ENCODE data around the gene FKBP5. TPM values are rescaled to one million over a fixed set of nuclear protein-coding genes. Genes with fewer than 3 reads are reported as not detected.
"Not testable (repeated sequence)": the region's sequence is repeated elsewhere in the genome, so short reads cannot be mapped to it uniquely, and the experiment has no call there.

FKBP5 gene
- total RNA-seq, 1 donor from 2014 or later = 112 TPM

DNA sequence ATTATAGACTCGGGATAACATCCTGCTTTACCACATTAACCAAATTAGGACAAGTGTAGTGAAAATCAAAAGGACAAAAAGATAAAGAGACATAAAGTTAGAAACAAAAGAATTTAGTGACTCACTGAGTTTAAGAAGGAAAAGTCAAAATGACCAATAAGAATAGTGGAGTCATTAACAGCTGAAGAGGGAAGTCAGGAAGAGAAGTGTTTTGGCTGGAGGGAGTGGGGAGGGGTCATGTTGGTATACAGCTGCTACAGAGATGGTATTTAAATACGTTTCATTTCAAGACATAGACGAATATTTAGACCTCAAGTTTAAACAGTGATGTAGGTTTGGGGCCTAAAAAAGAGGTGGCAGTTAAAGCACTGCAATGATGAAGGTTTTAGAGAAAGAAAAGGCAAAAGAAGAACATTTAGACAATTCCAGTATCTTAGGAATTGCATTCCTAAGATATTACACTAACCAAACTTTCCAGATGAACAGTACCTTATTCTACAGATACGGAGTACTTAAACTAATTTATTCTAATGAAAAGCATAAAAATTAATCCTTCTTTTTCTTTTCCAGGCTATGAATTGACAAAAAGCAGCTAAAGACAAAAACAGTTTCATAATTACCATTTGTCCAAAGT lies 10.6 kb downstream of the FKBP5 start:
- Histone ChIP-seq H3K9me3 (no peaks in the 10 kb centered on the region), H3K27ac (no peak overlapping the region), H3K36me3 (peaks cover 20 to 45% of the 10 kb centered on the region in 2 donors), H3K27me3 (no peaks in the 10 kb centered on the region), H3K4me1 (peaks cover 6 to 17% of the 10 kb centered on the region in 2 donors), H3K4me3 (no peak overlapping the region)
- no peak for DNase-seq (ENCODE audit: low spot score in 2 of 2)
- intact Hi-C loops (cut with DNase I) = no loop called here
- no peak for TF ChIP-seq CTCF (IDR thresholded peaks at IDR 0.05)

- H3K4me1 ChIP-seq = peaks cover 6 to 17% of the 10 kb centered on the region in 2 donors
- TF ChIP-seq CTCF (IDR thresholded peaks at IDR 0.05) = no peak
- no peaks in the 10 kb centered on the region for H3K9me3 ChIP-seq
- no peak for DNase-seq (ENCODE audit: low spot score in 2 of 2)
- no peak overlapping the region for H3K4me3 ChIP-seq
- H3K27ac ChIP-seq = no peak overlapping the region
- peaks cover 20 to 48% of the 10 kb centered on the region in 2 donors for H3K36me3 ChIP-seq
- intact Hi-C loops (cut with DNase I) = no loop called here
- no peaks in the 10 kb centered on the region for H3K27me3 ChIP-seq
Observed at GRCh38 chr6:35677456-35677855, 11.3 kb downstream of the FKBP5 start.

DNA sequence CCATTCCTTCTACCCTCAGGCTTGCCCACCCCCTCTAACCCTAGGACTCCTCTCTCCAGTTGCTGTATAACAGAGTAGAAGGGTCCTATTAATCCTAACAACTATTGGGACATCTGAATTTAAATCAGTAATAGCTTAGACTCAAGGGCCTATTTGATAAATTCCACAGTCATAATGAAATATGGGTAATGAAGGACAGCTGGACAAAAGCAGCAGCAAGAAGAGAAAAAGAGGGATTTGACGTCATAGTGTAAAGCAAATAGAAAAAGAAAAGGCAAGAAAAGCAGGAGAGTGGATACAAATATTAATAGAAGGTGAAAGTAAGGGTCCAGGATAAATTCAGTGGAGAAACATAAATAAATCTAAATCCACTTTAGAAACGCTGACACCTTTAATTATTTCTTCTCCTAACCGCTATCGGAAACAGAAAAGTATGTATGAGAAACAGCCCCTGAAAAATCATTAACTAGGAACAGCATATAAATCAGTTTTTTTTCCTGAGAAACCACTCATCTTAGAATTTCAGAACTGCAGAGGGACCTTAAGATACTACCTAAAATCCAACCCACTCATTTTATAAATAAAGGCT lies 12.8 kb downstream of the FKBP5 start:
- no peaks in the 10 kb centered on the region for H3K27me3 ChIP-seq
- no peak for TF ChIP-seq CTCF (IDR thresholded peaks at IDR 0.05)
- H3K36me3 ChIP-seq = peaks cover 17 to 43% of the 10 kb centered on the region in 2 donors
- no peak for DNase-seq (ENCODE audit: low spot score in 2 of 2)
- peaks cover 6 to 17% of the 10 kb centered on the region in 2 donors for H3K4me1 ChIP-seq
- no peaks in the 10 kb centered on the region for H3K9me3 ChIP-seq
- no peak overlapping the region for H3K4me3 ChIP-seq
- no peak overlapping the region for H3K27ac ChIP-seq
- intact Hi-C loops (cut with DNase I) = no loop called here

- no peak for DNase-seq (ENCODE audit: low spot score in 2 of 2)
- Histone ChIP-seq H3K27ac (no peak overlapping the region), H3K27me3 (no peaks in the 10 kb centered on the region), H3K36me3 (peaks cover 17 to 36% of the 10 kb centered on the region in 2 donors), H3K4me1 (peaks cover 6 to 17% of the 10 kb centered on the region in 2 donors), H3K4me3 (no peak overlapping the region), H3K9me3 (no peaks in the 10 kb centered on the region)
- TF ChIP-seq CTCF (IDR thresholded peaks at IDR 0.05) = no peak
- intact Hi-C loops (cut with DNase I) = no loop called here
Observed at GRCh38 chr6:35674594-35674993, 14.1 kb downstream of the FKBP5 start.

- H3K4me3 ChIP-seq = no peak overlapping the region
- H3K36me3 ChIP-seq = peaks cover 11 to 28% of the 10 kb centered on the region in 2 donors
- H3K27ac ChIP-seq = no peak overlapping the region
- H3K27me3 ChIP-seq = no peaks in the 10 kb centered on the region
- intact Hi-C loops (cut with DNase I) = no loop called here
- H3K4me1 ChIP-seq = peaks cover 6 to 23% of the 10 kb centered on the region in 2 donors
- TF ChIP-seq CTCF (IDR thresholded peaks at IDR 0.05) = no peak
- no peaks in the 10 kb centered on the region for H3K9me3 ChIP-seq
- no peak for DNase-seq (ENCODE audit: low spot score in 2 of 2)
Observed at GRCh38 chr6:35673755-35674154, 15.0 kb downstream of the FKBP5 start.

DNA sequence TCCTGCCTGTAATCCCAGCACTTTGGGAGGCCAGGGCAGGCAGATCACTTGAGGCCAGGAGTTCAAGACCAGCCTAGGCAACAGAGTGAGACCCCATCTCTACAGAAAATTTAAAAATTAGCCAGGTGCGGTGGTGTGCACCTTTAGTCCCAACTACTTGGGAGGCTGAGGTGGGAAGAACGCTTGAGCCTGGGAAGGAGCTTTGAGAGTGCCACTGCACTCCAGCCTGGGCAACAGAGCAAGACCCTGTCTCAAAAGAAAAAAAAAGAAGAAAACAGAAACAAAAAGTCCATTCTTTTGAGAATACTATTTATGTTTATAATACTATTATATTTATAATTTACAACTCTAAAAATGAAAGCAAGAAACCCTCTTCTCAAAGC lies 15.4 kb downstream of the FKBP5 start:
- H3K4me3 ChIP-seq; intact Hi-C loops (cut with DNase I); H3K27me3 ChIP-seq; H3K27ac ChIP-seq; H3K9me3 ChIP-seq; DNase-seq (ENCODE audit: low spot score in 2 of 2): not testable (repeated sequence)
- H3K4me1 ChIP-seq = peaks cover 6 to 24% of the 10 kb centered on the region in 2 donors
- H3K36me3 ChIP-seq = peaks cover 6 to 23% of the 10 kb centered on the region in 2 donors

GRCh38 chr6:35670453-35670852 lies 18.3 kb downstream of the FKBP5 start:
- H3K27me3 ChIP-seq; H3K9me3 ChIP-seq; intact Hi-C loops (cut with DNase I); H3K27ac ChIP-seq; H3K4me3 ChIP-seq; DNase-seq (ENCODE audit: low spot score in 2 of 2): not testable (repeated sequence)
- Histone ChIP-seq H3K4me1 (peaks cover 0 to 21% of the 10 kb centered on the region in 2 donors), H3K36me3 (peaks cover 3 to 19% of the 10 kb centered on the region in 2 donors)
